Activated naive CD8-positive, alpha-beta T cell (primary cell): ENCODE measurements around the gene SCAANT1.

Source experiments
- H3K27ac Mint-ChIP-seq: one replicate; pipeline ENCODE4 v1.8.0; 2021; ENCODE audit warnings: mixed read lengths
- H3K27me3 Mint-ChIP-seq: one replicate; pipeline ENCODE4 v1.8.0; 2021; ENCODE audit warnings: mixed read lengths
- H3K36me3 Mint-ChIP-seq: one replicate; pipeline ENCODE4 v1.8.0; 2021; ENCODE audit warnings: mixed read lengths
- H3K4me1 Mint-ChIP-seq: one replicate; pipeline ENCODE4 v1.8.0; 2021; ENCODE audit warnings: low read depth, mixed read lengths
- H3K4me3 Mint-ChIP-seq: one replicate; pipeline ENCODE4 v1.8.0; 2021; ENCODE audit warnings: mild to moderate bottlenecking, mixed read lengths
- H3K9me3 Mint-ChIP-seq: one replicate; pipeline ENCODE4 v1.8.0; 2021; ENCODE audit warnings: low read depth, mixed read lengths

SCAANT1 gene

DNA sequence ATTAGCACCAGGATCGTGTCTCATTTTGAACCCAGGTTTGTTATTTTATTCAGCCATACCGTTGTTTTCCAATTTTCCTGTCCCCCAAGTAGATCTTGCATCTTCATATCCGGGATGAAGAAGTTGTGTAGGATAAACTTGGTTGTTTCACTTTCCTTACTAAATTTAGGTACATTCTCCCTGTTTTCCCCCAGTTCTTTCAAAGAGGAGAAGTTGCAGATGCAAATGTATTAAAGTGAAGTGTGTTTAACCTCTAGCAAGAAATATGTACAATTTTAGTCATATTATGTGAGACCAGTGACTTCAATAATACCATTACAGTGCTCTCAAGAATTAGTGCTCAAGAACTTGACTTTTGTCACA lies 47.2 kb downstream of the SCAANT1 start:
- Mint-ChIP-seq H3K4me1 (peaks cover 61% of the 10 kb centered on the region), H3K4me3 (peak overlapping the region; percentile 91)

DNA sequence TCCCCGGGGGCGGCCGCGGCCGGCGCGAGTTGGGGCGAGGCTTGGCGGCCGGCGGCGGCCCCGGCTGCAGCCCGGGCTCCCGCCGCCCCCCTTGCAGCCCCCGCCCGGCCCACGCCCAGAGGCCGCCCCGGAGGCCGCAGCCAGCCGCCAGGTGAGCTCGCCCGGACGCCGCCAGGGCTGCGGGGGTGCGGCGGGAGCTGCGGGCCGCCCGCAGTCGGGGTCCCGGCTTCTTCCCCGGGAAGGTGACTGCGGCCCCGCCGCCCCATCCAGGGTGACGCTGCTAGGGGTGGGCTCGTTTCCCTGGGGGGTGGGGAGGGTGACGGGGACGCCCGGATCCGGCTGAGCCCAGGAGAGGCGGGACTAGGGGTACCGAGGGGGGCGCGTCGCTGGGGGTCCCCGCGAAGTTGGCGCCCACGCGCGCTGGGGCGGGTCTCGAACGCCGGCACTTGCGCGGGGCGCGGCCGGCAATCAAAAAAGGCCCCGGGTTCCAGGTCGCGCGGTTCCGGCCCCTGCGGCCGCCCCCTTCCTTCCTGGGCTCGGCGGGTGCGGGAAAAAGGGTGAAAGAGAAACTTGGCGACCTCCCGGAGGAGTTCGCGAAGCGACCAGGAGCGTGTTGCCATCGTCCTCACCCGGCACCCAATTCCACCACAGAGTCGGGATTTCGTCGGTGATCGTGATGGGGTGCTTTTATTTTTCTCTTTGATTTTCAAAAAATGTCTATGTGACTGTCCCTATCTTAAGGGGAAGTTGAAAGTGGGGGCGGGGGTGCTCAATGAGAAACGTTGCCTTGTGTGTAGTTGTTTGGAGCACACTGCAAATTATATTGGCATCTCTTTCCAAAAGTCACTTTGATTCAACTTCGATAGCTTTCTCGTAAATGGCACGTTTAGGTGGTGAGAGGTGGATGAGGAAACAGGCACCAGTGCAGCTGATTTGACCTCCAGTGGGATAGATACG lies 47.9 kb downstream of the SCAANT1 start:
- Mint-ChIP-seq H3K27ac (peak overlapping the region; percentile 94), H3K27me3 (no peaks in the 10 kb centered on the region), H3K4me3 (peak overlapping the region; percentile 91), H3K9me3 (no peaks in the 10 kb centered on the region), H3K36me3 (peaks cover 7% of the 10 kb centered on the region), H3K4me1 (peaks cover 61% of the 10 kb centered on the region)

More for the DNA sequence above, 47.2 kb downstream of the SCAANT1 start:
- Mint-ChIP-seq H3K9me3 (no peaks in the 10 kb centered on the region), H3K36me3 (peaks cover 7% of the 10 kb centered on the region), H3K27ac (peak overlapping the region; percentile 94), H3K27me3 (no peaks in the 10 kb centered on the region)

DNA sequence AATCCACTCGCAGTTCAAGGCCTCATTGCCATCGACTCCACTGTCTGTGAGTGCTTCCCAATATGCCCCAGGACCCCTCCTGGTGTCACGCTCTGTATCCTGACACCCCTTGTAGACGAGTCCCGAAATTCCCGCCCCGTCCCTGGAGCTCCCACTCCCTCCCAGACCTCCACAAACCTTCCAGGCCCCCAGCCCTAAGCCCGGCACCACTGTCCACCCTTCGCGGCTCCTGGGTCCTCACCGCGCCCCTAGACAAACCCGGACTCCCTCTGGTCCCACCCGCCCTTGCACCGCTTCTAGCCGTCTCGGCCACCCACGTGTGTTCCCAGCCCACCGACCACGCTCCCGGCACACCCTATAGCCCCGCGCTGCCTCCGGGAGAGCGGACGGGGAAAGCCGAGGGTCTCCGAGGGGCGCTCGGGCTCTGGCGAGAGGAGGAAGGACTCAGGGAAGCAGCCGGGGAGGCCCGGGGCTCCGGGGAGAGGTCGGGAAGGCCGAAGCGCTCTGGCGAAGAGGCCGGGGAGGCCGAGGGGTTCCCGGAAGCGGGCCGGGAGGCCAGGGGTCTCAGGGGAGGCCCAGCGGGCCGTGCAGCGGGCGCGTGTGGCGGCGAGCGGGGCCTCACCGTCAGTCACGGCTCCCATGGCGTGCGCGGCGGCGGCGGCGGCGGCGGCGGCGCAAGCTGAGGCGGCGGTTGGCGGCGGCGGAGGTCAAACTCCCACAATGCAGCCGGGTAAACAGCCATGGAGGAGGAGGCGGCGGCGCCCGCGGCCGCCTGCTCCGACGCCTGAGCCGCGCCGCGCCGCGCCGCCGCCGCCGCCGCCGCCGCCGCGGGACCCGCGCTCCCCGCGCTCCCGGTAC lies 48.8 kb downstream of the SCAANT1 start, which contains the start of the genes ATXN7 and THOC7:
Gene ATXN7 (plus strand): TSS at position 718 of the 858 bp plus-strand sequence. CDS start 48,732 bp downstream, outside the sequence.
Gene THOC7 (minus strand): TSS at position 656 of the 858 bp plus-strand sequence. CDS start 15 bp downstream, at position 641.
- Mint-ChIP-seq H3K4me1 (peaks cover 63% of the 10 kb centered on the region), H3K9me3 (no peaks in the 10 kb centered on the region), H3K27me3 (no peaks in the 10 kb centered on the region), H3K4me3 (peak within 1 kb of the TSS; percentile 94), H3K27ac (peak within 1 kb of the TSS; percentile 94), H3K36me3 (peaks cover 7% of the 10 kb centered on the region)

DNA sequence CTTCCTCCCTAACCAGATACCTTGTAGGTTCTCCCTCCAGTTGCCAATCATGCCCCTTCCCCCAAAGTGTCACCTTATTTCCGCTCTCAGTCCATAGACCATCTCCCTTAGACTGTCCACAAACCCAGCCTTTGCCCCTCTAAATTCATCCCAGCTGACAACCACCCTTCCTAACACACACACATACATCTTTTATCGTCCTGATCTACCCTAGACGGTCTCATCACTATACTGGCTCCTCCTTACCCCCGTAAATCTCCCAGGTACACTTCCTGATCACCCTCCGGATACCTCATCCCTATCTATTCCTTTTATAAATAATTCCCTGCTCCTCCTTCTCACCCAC lies 49.4 kb downstream of the SCAANT1 start:
- peaks cover 63% of the 10 kb centered on the region for H3K4me1 Mint-ChIP-seq
- peak overlapping the region; percentile 89 for H3K27ac Mint-ChIP-seq
- H3K4me3 Mint-ChIP-seq = peak overlapping the region; percentile 94
- no peaks in the 10 kb centered on the region for H3K27me3 Mint-ChIP-seq
- H3K9me3 Mint-ChIP-seq = no peaks in the 10 kb centered on the region
- H3K36me3 Mint-ChIP-seq = peaks cover 7% of the 10 kb centered on the region
